NCI-H1417 treated with DMSO at 0.1 percent for 48 hours (cell line): Measurements from ENCODE around the gene GRID1.
A peak's percentile ranks its signal among the peaks of the same experiment; 100 is the strongest.

Source experiments
- DNase-seq: peaks from one replicate; lab custom pipeline; 2025; lab: John Stamatoyannopoulos, UW

Gene GRID1

GRCh38 chr10:85810674-85811073, 555.9 kb downstream of the GRID1 start:
- DNase-seq, result no peak

DNA sequence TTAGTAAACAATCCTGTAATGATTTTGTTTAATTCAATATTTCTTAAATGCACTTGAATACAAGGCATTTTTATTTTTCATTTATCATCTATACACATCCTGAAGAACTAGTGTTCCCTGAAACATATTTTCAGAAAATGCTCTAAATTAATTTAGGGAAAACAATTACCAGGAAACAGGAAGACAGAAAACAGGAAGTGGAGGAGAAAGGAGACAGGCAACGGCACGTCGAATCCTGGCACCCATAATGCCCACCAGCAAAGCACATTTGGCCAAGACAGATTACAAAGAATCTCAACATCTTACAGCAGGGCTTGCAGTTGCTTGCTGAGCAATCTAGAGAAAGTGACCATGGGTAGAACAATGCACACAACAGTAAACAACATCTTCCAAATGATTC, 571.1 kb downstream of the GRID1 start:
- DNase-seq, result no peak

DNA sequence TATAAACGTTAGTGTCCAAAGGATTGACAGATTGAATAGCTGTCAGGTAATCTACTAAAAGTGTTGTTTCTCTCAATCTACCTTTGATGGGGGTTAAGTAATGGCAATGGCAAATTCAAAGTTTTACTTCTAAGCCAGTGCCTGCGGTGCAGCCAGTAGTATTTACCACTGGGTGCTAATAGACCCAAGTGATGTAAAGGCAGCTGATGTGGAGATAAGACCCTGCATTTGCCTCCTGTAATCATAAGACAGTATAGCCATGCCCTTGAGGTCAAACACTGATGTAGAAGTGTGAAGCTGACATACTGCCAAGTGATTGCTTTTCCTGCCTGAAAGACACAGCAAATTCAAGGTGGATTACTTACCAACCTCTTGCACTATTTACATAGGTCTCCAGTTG, 572.0 kb downstream of the GRID1 start:
- no peak for DNase-seq

GRCh38 chr10:85792533-85792858, 574.1 kb downstream of the GRID1 start:
- DNase-seq, result no peak

GRCh38 chr10:85791818-85792532, 574.6 kb downstream of the GRID1 start:
- no peak for DNase-seq

- DNase-seq, result no peak
Measured at GRCh38 chr10:85789982-85790789, 576.4 kb downstream of the GRID1 start.

DNA sequence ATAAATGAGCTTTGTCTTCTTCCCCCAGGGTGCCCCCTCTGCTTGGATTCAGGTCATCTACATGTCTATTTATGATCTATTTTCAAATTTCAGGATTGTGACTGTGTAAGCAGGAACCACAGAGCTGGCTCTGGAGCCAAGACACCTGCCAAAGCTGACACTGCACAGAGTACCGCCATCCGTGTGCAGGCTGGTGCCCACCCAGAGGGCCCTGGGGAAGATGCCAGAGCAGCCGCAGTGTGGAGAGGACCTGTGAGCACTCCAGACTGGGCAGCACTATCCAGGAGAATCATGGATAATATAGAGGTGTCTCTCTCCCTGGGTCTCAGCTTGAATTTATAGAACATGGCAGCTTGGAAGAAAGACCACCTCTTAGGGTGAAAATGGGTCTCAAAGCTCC, 577.5 kb downstream of the GRID1 start:
- no peak for DNase-seq

DNA sequence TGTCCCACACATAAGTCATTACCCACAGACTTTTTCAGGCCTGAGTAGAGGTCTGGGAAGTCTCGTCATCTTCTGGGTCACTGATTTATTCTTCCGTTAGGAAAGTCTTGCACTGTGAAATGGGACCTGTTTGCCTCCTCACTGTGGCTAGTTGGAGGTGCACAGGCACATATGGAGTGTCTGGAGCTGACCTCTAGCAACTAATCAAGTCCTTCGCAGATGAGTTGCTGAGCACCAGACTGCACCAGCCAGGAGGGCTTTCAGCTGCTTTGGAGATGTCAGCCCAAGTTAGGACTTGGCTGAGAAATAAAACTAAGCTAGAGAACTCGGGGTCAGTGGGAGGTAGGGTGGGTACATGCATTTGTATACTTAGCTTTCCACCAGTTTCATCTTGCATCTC, 578.0 kb downstream of the GRID1 start:
- DNase-seq, result no peak

- DNase-seq, result no peak
Measured at GRCh38 chr10:85787881-85788280, 578.7 kb downstream of the GRID1 start.

DNA sequence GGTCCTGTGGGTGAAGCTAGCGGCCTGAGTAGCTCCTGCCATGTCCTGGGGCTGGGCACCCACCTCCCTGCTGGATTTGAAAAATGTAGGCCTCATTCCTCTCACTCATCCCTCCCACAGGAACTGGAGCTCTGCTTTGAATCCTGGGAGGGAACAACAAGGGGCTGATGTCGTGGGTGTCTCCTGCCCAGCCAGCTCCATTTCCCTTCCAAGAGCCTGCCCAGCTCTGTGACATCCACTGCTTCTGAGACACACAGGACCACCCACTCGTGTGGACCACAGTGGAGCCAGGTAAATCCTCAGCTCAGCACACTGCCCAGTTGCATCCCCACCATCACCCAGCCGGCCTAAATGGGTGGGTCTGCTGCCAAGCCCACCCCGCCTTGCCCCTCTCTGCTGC, 579.2 kb downstream of the GRID1 start:
- no peak for DNase-seq

DNA sequence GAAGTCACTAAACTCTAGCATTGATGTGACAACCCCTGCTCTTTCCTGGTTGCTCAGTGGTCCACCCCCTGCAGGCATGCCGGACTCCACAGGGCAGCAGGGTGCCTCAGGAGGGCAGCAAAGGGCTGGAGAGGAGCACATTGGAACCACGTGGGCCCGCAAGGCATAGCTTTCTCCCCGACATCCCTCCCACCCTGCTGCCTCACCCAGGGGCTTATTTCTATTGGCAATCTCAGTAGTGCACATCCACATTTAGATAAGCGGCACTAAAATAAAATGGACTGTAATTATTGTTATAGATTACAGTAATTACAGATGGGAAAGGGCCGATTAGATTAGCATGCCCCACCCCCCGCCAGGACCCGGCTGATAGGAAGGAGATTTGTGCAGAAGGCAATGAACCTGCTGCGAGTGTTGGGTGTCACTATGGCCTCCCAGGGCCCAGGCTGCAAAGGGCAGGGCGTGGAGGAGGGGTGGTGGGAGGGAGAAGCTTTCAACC, 580.1 kb downstream of the GRID1 start:
- DNase-seq, result peak; percentile 18

DNA sequence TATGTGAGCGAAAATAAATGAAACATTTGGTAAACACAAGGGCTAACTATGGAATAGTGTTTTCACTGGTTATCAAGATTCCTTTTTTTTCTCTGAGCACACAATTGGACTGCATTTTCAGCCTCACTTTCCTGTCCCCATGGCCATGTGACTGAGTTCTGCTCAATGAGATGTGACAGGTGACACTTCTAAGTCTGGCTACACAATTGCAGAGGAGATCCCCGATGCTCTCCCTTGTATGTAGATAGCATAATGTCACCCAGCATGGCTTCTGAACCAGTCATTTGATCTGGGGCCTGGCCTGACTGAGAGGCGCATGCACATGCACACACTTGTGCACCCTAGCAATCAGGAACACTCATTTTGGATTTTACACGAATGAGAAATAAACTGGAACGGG, 581.8 kb downstream of the GRID1 start:
- no peak for DNase-seq

- DNase-seq, result no peak
Measured at GRCh38 chr10:85781404-85781803, 585.2 kb downstream of the GRID1 start.

DNA sequence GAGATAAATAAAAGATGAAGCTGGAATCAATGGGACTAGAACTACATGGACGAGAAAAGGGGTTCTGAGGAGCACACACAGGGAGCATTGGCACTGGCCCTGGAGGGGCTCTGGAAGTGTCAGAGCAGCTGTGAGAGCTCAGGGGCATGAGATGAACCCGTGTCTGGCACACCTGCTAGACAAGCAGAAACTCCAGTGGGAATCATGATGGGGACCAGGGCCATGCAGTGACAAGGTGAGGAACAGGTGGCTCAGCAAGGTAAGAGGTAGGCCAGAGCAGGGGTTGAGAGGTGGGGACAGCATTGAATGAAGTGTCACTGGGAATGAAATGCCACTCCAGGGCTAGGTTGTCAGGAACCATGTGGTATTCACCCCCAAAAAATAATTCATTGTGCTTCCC, 588.5 kb downstream of the GRID1 start:
- no peak for DNase-seq

DNA sequence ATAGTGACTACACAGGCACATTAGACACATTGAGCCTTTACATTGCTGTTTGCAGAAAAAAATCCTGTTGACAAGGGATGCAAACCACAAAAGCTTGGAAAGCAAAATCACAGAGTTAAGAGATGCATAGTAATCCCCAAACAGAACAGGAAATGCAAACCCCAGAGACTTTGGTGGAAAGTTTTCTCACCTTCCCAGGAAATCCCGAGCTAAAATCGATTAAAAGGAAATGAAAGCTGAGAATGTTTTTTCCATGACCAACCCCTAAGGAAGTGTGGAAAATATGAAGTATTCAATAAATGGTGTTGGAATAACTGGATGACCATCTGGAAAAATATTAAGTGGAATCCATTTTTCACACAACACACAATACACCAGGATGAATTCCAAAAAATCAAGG, 598.7 kb downstream of the GRID1 start:
- DNase-seq, result no peak

GRCh38 chr10:85764108-85764507, 602.5 kb downstream of the GRID1 start:
- DNase-seq, result no peak

GRCh38 chr10:85761906-85762445, 604.6 kb downstream of the GRID1 start:
- DNase-seq, result no peak

GRCh38 chr10:85741626-85742300, 624.8 kb downstream of the GRID1 start:
- no peak for DNase-seq

DNA sequence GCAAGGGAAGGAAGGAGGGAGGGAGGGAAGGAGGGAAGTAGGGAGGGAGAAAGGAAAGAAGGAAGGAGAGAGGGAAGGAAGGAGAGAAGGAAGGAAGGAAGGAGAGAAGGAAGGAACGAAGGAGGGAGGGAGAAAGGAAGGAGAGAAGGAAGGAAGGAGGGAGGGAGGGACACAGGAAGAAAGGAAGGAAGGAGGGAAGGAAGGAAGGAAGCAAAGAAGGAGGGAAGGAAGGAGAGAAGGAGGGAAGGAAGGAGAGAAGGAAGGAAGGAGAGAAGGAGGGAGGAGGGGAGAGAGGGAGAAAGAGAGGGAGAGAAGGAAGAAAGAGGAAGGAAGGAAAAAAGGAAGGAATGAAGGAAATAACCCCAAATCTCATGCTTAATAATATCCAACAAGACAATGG, 630.6 kb downstream of the GRID1 start:
- no peak for DNase-seq

GRCh38 chr10:85734791-85735190, 631.8 kb downstream of the GRID1 start:
- no peak for DNase-seq

DNA sequence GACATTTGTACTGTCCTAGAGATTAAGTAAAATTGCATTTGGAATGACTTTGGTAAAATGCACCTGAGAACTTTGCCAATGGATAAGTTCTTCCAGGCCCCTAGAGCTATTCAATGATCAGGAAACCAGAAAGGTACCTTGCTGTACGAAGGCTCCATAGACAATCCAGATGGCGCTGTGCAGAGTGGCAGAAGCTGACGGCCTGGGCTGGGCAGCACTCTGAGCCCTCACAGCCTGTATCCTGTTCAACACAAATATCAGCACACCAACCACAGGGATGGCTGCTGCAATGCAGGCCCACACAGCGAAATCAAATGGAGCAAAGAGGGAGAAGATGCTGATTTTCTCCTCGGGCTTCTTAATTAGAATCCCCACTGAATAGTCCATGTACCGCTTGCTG, 642.4 kb downstream of the GRID1 start:
- no peak for DNase-seq

DNA sequence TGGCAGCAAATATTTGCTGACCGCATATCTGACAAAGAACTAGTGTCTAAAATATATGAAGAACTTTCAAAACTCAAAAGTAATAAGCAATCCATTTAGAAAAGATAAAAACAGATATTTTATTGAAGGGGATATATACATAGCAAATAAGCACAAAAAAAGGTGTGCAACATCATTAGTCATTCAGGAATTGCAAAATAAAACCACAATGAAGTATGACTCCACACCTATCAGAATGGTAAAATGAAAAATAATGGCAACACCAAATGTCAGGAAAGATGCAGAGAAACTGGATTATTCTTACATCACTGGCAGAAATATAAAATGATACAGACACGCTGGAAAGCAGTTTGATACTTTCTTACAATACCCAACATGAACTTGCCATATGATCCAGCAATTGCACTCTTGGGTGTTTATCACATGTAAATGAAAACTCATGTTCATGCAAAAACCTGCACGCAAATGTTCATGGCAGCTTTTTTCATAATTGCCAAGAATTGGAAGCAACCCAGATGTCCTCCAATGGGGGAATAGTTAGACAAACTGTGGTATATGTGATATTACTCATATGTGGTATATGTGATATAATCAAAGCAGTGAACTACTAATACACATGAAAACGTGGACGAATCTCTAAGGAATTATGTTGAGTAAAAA, 645.5 kb downstream of the GRID1 start:
- no peak for DNase-seq
